ENCODE measurements around the gene CORO2A. TPM values are rescaled to one million over a fixed set of nuclear protein-coding genes. Genes with fewer than 3 reads are reported as not detected.
A peak's percentile ranks its signal among the peaks of the same experiment; 100 is the strongest.
"Not testable (repeated sequence)": the region's sequence is repeated elsewhere in the genome, so short reads cannot be mapped to it uniquely, and the experiment has no call there.

Gene CORO2A
- total and polyA plus RNA-seq, 2 donors (not counting 3 experiments of a cell fraction or from before 2014, with no cell fraction given), result 0.35 to 0.53 TPM

DNA sequence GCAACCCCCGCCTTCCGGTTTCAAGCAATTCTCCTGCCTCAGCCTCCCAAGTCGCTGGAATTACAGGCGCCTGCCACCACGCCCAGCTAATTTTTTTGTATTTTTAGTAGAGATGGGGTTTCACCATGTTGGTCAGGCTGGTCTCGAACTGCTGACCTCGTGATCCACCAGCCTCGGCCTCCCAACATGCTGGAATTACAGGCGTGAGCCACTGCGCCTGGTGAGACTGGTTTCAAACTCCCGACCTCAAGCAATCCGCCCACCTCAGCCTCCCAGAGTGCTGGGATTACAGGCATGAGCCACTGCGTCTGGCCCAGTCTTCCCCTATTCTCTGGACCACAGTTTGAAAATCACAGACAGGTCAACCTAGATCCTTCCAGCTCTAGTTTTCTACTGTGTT lies 68.3 kb downstream of the CORO2A start:
- FAIRE-seq; intact Hi-C loops (cut with micrococcal nuclease): not testable (repeated sequence)

GRCh38 chr9:98121058-98121457 lies 71.4 kb downstream of the CORO2A start:
- intact Hi-C loops (cut with micrococcal nuclease) (no loop called here), dilution Hi-C loops (cut with MboI; ENCODE audit: extremely low pct_ligation_motif_present, low sequenced_read_pairs) (no loop called here)
- FAIRE-seq, result peak; percentile 12
- no TSS peak for BruUV-seq (replicated peaks)
- TF ChIP-seq MYC (IDR thresholded peaks at IDR 0.05; ENCODE audit: low read depth, low read length) (no peak), POLR2AphosphoS5 (IDR thresholded peaks at IDR 0.05; ENCODE audit: insufficient read depth, low read depth, low read length) (no peak), POLR2A (IDR thresholded peaks at IDR 0.05; ENCODE audit: low read depth, low read length) (no peak), EZH2 (IDR thresholded peaks at IDR 0.05; ENCODE audit: borderline replicate concordance, low read depth, low read length, severe bottlenecking) (no peak), JUN (IDR thresholded peaks at IDR 0.05; ENCODE audit: borderline replicate concordance, insufficient read depth, insufficient read length, low read depth) (no peak), GATA2 (IDR thresholded peaks at IDR 0.05; ENCODE audit: insufficient read depth, insufficient read length, low read depth, low read length) (no peak), FOS (IDR thresholded peaks at IDR 0.05; ENCODE audit: borderline replicate concordance, insufficient read depth, low read length) (no peak)
- TF ChIP-seq, protein P1, sequence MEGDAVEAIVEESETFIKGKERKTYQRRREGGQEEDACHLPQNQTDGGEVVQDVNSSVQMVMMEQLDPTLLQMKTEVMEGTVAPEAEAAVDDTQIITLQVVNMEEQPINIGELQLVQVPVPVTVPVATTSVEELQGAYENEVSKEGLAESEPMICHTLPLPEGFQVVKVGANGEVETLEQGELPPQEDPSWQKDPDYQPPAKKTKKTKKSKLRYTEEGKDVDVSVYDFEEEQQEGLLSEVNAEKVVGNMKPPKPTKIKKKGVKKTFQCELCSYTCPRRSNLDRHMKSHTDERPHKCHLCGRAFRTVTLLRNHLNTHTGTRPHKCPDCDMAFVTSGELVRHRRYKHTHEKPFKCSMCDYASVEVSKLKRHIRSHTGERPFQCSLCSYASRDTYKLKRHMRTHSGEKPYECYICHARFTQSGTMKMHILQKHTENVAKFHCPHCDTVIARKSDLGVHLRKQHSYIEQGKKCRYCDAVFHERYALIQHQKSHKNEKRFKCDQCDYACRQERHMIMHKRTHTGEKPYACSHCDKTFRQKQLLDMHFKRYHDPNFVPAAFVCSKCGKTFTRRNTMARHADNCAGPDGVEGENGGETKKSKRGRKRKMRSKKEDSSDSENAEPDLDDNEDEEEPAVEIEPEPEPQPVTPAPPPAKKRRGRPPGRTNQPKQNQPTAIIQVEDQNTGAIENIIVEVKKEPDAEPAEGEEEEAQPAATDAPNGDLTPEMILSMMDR (IDR thresholded peaks at IDR 0.05; ENCODE audit: extremely low read depth in 1 of 2, insufficient read depth in 1 of 2, low read depth in 1 of 2, low read length in 2 of 2), result no peak
- TF ChIP-seq, protein P2, sequence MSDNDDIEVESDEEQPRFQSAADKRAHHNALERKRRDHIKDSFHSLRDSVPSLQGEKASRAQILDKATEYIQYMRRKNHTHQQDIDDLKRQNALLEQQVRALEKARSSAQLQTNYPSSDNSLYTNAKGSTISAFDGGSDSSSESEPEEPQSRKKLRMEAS (IDR thresholded peaks at IDR 0.05; ENCODE audit: insufficient read depth, insufficient read length), result no peak
- Histone ChIP-seq H3K9me1 (replicated peaks; ENCODE audit: control insufficient read depth, extremely low read depth, insufficient read depth, low read length) (no peaks in the 10 kb centered on the region), H3K79me2 (ENCODE audit: control insufficient read depth, insufficient read depth, low read length) (no peaks in the 10 kb centered on the region), H3K4me2 (ENCODE audit: insufficient read depth, low read length) (no peak overlapping the region), H2AFZ (ENCODE audit: low read depth, low read length) (no peak overlapping the region), H3K4me1 (ENCODE audit: control insufficient read depth, extremely low read depth, insufficient read depth, low read length) (peaks cover 12% of the 10 kb centered on the region), H3K9ac (replicated peaks; ENCODE audit: extremely low read depth, insufficient read depth, low read length) (no peak overlapping the region), H3K36me3 (ENCODE audit: control insufficient read depth in 2 of 2, extremely low read depth in 1 of 2, insufficient read depth in 2 of 2, low read length in 2 of 2) (no peaks in the 10 kb centered on the region), H3K4me3 (replicated peaks in 1 of 3; ENCODE audit: insufficient read depth in 1 of 3, low read depth in 1 of 3, low read length in 3 of 3) (no peak overlapping the region), H3K9me3 (replicated peaks; ENCODE audit: control insufficient read depth, insufficient read depth, low read length) (no peaks in the 10 kb centered on the region), H3K27ac (ENCODE audit: insufficient read depth, low read depth, low read length) (no peak overlapping the region), H3K27me3 (ENCODE audit: control insufficient read depth in 2 of 2, insufficient read depth in 2 of 2, low read length in 2 of 2) (no peaks in the 10 kb centered on the region), H4K20me1 (replicated peaks; ENCODE audit: control insufficient read depth, extremely low read depth, insufficient read depth, low read length) (no peaks in the 10 kb centered on the region)
- CTCF ChIA-PET, result interaction anchor here (0.6 to 1.7 kb wide), 7 partner anchors 10 to 655 kb away, joined by 3 to 7 read pairs (median 3); no protein-coding TSS in a partner anchor
- POLR2A ChIA-PET, result no interaction called here
- DNase-seq (ENCODE audit: low read depth, low spot score), result peak; percentile 8

More for the DNA sequence above, 68.3 kb downstream of the CORO2A start:
- H2AFZ ChIP-seq (ENCODE audit: low read depth, low read length); BruUV-seq (replicated peaks); H3K9me3 ChIP-seq (replicated peaks; ENCODE audit: control insufficient read depth, insufficient read depth, low read length); H3K9ac ChIP-seq (replicated peaks; ENCODE audit: extremely low read depth, insufficient read depth, low read length); POLR2A ChIA-PET; H3K27me3 ChIP-seq (ENCODE audit: control insufficient read depth in 2 of 2, insufficient read depth in 2 of 2, low read length in 2 of 2); H3K4me2 ChIP-seq (ENCODE audit: insufficient read depth, low read length); H3K79me2 ChIP-seq (ENCODE audit: control insufficient read depth, insufficient read depth, low read length); H3K4me1 ChIP-seq (ENCODE audit: control insufficient read depth, extremely low read depth, insufficient read depth, low read length); DNase-seq (ENCODE audit: low read depth, low spot score); CTCF ChIA-PET; H4K20me1 ChIP-seq (replicated peaks; ENCODE audit: control insufficient read depth, extremely low read depth, insufficient read depth, low read length); dilution Hi-C loops (cut with MboI; ENCODE audit: extremely low pct_ligation_motif_present, low sequenced_read_pairs); H3K9me1 ChIP-seq (replicated peaks; ENCODE audit: control insufficient read depth, extremely low read depth, insufficient read depth, low read length); H3K4me3 ChIP-seq (replicated peaks in 1 of 3; ENCODE audit: insufficient read depth in 1 of 3, low read depth in 1 of 3, low read length in 3 of 3); H3K27ac ChIP-seq (ENCODE audit: insufficient read depth, low read depth, low read length); H3K36me3 ChIP-seq (ENCODE audit: control insufficient read depth in 2 of 2, extremely low read depth in 1 of 2, insufficient read depth in 2 of 2, low read length in 2 of 2): not testable (repeated sequence)
